ENCODE results near the gene LUZP1. TPM values are rescaled to one million over a fixed set of nuclear protein-coding genes. Genes with fewer than 3 reads are reported as not detected.

Gene LUZP1
- total and polyA plus RNA-seq, 10 of the 15 experiments (the other 5 are each of a cell fraction or from before 2014, with no cell fraction given) = 11.3 to 28.2 (median 17.3) TPM

GRCh38 chr1:23129846-23130245 lies 38.8 kb downstream of the LUZP1 start:
- Histone ChIP-seq H4K20me1 (ENCODE audit: control insufficient read depth, insufficient read depth) (no peaks in the 10 kb centered on the region), H3K9me3 (replicated peaks; ENCODE audit: control insufficient read depth, insufficient read depth, low read length) (no peaks in the 10 kb centered on the region), H3K4me3 (no peak overlapping the region), H3K4me1 (ENCODE audit: control insufficient read depth, insufficient read depth, low read length) (peaks cover 3% of the 10 kb centered on the region), H2AFZ (ENCODE audit: control insufficient read depth, low read depth, low read length) (no peak overlapping the region), H3K4me2 (ENCODE audit: control insufficient read depth, insufficient read depth) (no peak overlapping the region), H3K79me2 (ENCODE audit: control insufficient read depth, insufficient read depth, low read length) (peaks cover 2% of the 10 kb centered on the region), H3K27ac (ENCODE audit: control insufficient read depth, insufficient read depth) (no peak overlapping the region), H3K36me3 (ENCODE audit: control insufficient read depth in 2 of 2, insufficient read depth in 2 of 2, low read length in 1 of 2) (no peaks in the 10 kb centered on the region), H3K27me3 (replicated peaks in 1 of 2; ENCODE audit: control insufficient read depth in 2 of 2, insufficient read depth in 2 of 2, low read length in 1 of 2) (no peaks in the 10 kb centered on the region), H3K9ac (ENCODE audit: control insufficient read depth, insufficient read depth, low read length) (no peak overlapping the region)
- CTCF ChIA-PET = interaction anchor here (1.1 to 1.2 kb wide), 2 partner anchors 10 to 11 kb away, joined by 3 read pairs; no protein-coding TSS in a partner anchor
- SMC1A ChIA-PET (ENCODE audit: uncharacterized antibody, unreplicated experiment) = no interaction called here
- POLR2A ChIA-PET = no interaction called here
- TF ChIP-seq ATF2 (IDR thresholded peaks at IDR 0.05; ENCODE audit: low read length) (no peak), ZBED1 (IDR thresholded peaks at IDR 0.05; ENCODE audit: borderline replicate concordance) (no peak), SIX5 (IDR thresholded peaks at IDR 0.05; ENCODE audit: low read depth, low read length, severe bottlenecking) (no peak), RUNX3 (IDR thresholded peaks at IDR 0.05; ENCODE audit: low read length) (no peak), HCFC1 (IDR thresholded peaks at IDR 0.05; ENCODE audit: low read length) (no peak), RELA (IDR thresholded peaks at IDR 0.05; ENCODE audit: borderline replicate concordance, partially characterized antibody) (no peak), POU2F2 (IDR thresholded peaks at IDR 0.05; ENCODE audit: borderline replicate concordance, low read depth, low read length) (no peak), ZSCAN29 (IDR thresholded peaks at IDR 0.05) (no peak), BCL11A (IDR thresholded peaks at IDR 0.05; ENCODE audit: low read depth, low read length) (no peak), KAT2A (conservative IDR thresholded peaks at IDR 0.05; ENCODE audit: control insufficient read depth, low read depth, low read length) (no peak), ATF7 (IDR thresholded peaks at IDR 0.05; ENCODE audit: low read depth) (no peak), IRF5 (IDR thresholded peaks at IDR 0.05; ENCODE audit: borderline replicate concordance) (no peak), CHD1 (IDR thresholded peaks at IDR 0.05; ENCODE audit: low read depth, low read length) (no peak), SIN3A (IDR thresholded peaks at IDR 0.05; ENCODE audit: low read depth, low read length) (no peak), CTCF (IDR thresholded peaks at IDR 0.05 in 2 of 3, conservative IDR thresholded peaks at IDR 0.05 in 1 of 3; ENCODE audit: control insufficient read depth in 2 of 3, extremely low read depth in 1 of 3, insufficient read depth in 1 of 3, low read depth in 3 of 3, low read length in 3 of 3) (no peak), E2F8 (IDR thresholded peaks at IDR 0.05; ENCODE audit: low read depth, partially characterized antibody) (no peak)
- RAD21 ChIA-PET (ENCODE audit: unreplicated experiment) = no interaction called here
- intact Hi-C loops (cut with micrococcal nuclease; ENCODE audit: unreplicated experiment) = no loop called here
- no TSS peak for BruUV-seq (replicated peaks)
- no peak for DNase-seq (ENCODE audit: low read depth, low spot score)
- no peak for FAIRE-seq
- ATAC-seq = no peak
- in situ Hi-C loops (cut with MboI) = no loop called here

All from GM12878 (cell line).